OCI-LY1 (cell line): ENCODE measurements around the gene P2RY6.
A peak's percentile ranks its signal among the peaks of the same experiment; 100 is the strongest.

ENCODE experiments used
- EZH2 ChIP-seq: fragments of 200-600 bp; sonication (generic), shearing (Covaris generic); IDR thresholded peaks from 2 replicates; pipeline ENCODE4 v1.8.0; 2017; ENCODE audit warnings: borderline replicate concordance, mixed run types, mild to moderate bottlenecking, antibody characterized with exemption, low read length, moderate library complexity, mixed read lengths
- TF ChIP-seq, protein P1 (sequence below): fragments of 200-600 bp; sonication (generic), shearing (Covaris generic); IDR thresholded peaks from 2 replicates; pipeline ENCODE4 v1.5.1; 2017; ENCODE audit warnings: mild to moderate bottlenecking, antibody characterized with exemption, low read length, moderate library complexity, mixed read lengths

DNA sequence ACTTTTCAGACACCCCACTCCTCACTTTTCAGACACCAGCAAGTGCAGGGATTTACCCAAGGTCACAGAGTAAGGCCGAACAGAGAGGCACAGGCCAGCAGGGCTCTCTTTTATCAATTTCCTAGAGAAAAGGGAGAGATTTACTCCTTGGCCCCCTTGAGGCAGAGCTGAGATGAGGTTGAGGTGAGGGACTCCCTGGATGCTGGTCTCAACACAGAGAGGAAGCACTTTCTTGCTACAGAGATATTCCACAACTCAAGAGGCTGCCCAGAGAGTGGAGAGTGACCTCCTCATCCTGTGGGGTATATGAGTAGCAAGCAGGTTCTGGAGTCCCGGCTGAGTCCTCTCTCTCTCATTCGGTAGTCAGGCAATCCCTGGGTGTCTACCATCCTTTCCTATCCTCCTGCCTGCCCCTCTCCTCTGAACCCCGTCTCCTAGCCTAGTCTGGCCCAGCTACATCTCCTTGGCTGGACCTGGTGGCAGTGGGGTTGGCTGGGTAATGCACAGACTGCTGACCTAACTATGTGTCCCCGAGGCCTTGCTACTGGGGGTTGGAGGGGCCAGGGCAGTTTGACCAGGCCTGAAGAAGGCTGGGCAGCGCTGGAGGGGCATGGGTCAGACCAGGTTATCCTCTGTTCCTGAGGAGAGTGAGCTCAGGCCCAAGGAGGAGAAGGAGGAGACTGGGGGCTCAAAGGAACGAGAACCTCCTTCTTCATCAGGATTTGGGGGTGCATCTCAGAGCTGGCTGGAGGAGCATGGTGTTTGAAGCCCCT lies 34.1 kb downstream of the P2RY6 start:
- TF ChIP-seq, protein P1, sequence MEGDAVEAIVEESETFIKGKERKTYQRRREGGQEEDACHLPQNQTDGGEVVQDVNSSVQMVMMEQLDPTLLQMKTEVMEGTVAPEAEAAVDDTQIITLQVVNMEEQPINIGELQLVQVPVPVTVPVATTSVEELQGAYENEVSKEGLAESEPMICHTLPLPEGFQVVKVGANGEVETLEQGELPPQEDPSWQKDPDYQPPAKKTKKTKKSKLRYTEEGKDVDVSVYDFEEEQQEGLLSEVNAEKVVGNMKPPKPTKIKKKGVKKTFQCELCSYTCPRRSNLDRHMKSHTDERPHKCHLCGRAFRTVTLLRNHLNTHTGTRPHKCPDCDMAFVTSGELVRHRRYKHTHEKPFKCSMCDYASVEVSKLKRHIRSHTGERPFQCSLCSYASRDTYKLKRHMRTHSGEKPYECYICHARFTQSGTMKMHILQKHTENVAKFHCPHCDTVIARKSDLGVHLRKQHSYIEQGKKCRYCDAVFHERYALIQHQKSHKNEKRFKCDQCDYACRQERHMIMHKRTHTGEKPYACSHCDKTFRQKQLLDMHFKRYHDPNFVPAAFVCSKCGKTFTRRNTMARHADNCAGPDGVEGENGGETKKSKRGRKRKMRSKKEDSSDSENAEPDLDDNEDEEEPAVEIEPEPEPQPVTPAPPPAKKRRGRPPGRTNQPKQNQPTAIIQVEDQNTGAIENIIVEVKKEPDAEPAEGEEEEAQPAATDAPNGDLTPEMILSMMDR = 0 out of 2 replicates have a peak, but pooled peaks have one; percentile 3
- no peak for TF ChIP-seq EZH2
